GM12864 (cell line): Measurements from ENCODE around the gene EDIL3.

Experiments
- DNase-seq: peaks from one replicate; pipeline ENCODE4 v3.0.0-alpha.2; 2011; ENCODE audit warnings: low read depth
- H3K4me3 ChIP-seq: 2 replicates; pipeline ENCODE4 v1.5.1; 2011; ENCODE audit warnings: mild to moderate bottlenecking, low read depth, low read length, control low read depth
- CTCF ChIP-seq: IDR thresholded peaks from 2 replicates; pipeline ENCODE4 v1.5.1; 2011; ENCODE audit warnings: low read depth, mild to moderate bottlenecking, moderate library complexity, low read length, control low read depth, inconsistent platforms; ENCODE audit errors: missing control alignments

Gene EDIL3

GRCh38 chr5:84378420-84378819 is 6.3 kb downstream of the EDIL3 start:
- TF ChIP-seq CTCF, result no peak
- DNase-seq, result no peak

GRCh38 chr5:84376346-84376745 is 8.3 kb downstream of the EDIL3 start:
- DNase-seq, result no peak
- H3K4me3 ChIP-seq, result no peak overlapping the region
- no peak for TF ChIP-seq CTCF

More at GRCh38 chr5:84378420-84378819, 6.3 kb downstream of the EDIL3 start:
- H3K4me3 ChIP-seq, result no peak overlapping the region

- TF ChIP-seq CTCF, result no peak
- DNase-seq, result no peak
- no peak overlapping the region for H3K4me3 ChIP-seq
Observed at GRCh38 chr5:84374568-84374967, 10.1 kb downstream of the EDIL3 start.

GRCh38 chr5:84373506-84373905 is 11.2 kb downstream of the EDIL3 start:
- DNase-seq, result no peak
- H3K4me3 ChIP-seq, result no peak overlapping the region
- TF ChIP-seq CTCF, result no peak

DNA sequence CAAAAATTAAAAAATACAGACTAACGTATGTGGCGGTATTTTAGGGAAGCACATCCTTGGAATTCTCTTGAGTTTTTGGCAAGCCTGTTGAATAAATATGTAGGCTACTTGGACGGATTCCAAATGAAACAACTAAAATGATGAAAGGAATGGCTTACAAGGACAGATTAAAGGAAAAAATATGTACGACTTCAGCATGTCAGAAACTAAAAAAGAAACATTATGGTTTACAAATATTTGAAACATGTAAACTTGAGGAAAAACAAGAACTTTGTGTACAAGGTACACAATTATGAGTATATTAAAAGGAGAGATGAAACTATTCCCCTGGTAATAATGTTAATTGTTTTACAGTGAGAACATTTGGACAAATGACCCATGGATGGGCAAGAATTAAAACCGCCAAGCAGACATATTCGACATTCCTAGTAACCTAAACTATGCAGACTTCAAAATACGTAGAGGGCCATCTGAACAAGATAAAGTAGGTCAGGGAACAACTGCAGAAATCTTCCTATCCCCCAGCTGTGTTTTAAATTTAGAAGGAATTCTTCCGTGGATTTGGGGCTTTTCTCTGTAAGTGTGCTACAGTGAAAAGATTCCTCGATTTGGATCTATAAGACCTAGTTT is 12.5 kb downstream of the EDIL3 start:
- TF ChIP-seq CTCF, result no peak
- no peak overlapping the region for H3K4me3 ChIP-seq
- no peak for DNase-seq

DNA sequence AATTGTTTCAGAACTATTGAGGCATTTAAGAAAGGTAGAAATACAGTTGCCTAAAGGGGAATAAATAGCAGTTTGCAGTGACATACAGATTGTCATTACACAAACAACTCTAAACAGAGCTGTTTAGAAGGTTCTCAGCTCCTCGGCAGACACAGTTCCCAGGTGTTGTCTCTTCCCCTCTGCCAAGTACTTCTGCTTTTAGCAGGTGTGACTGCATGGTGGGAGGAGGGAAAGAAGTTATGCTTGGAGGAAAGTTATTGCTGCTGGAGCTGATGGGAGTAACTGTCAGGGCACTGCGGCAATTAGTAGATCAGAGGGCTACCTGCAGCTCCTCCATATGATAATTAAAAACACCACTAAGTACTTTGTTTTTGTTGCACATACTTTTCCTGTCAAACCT is 14.5 kb downstream of the EDIL3 start:
- DNase-seq, result no peak
- no peak for TF ChIP-seq CTCF
- no peak overlapping the region for H3K4me3 ChIP-seq

- H3K4me3 ChIP-seq, result no peak overlapping the region
- no peak for TF ChIP-seq CTCF
- DNase-seq, result no peak
Observed at GRCh38 chr5:84364043-84364442, 20.6 kb downstream of the EDIL3 start.
